Stimulated activated CD8-positive, alpha-beta memory T cell treated with anti-CD3 and anti-CD28 coated beads, Interleukin-4, amount 100 ng/mL, for 1 hour (primary cell): ENCODE results near the gene TPSD1.

Experiments
- DNase-seq, 2 donors: peaks; one replicate each; pipeline ENCODE4 v3.0.0-alpha.2; 2020; ENCODE audit warnings: low read depth in 2 of 2, low spot score in 1 of 2

Gene TPSD1

DNA sequence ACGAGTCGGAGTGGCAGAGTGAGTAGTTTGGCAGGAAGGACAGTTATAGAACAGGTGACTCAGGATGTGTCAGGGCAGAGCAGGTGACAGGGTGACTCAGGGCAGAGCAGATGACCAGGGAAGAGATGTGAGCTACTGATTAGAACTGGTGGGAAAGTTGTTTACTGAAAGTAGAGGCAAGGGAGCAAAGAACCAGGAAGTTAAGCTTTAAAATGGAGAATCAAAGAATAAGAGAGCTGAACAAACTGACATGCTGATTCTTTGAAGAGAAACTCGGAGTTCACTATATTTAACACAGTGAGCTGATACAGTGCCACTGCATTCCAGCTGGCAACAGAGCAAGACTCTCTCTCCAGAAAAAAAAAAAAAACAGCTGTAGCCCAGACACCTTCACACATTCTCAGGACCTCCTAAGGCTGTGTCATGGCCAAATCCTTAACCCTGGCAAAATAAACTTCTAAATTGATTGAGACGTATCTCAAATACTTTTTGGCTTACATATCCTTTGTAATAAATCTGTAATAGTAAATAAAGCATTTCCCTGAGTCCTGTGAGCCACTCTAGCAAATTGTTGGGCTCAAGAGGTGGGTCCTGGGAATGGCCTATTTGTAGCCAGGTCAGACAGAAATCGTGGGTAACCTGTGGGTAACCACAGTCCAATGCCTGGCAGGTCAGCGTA, 41.3 kb downstream of the TPSD1 start:
- DNase-seq: no peak

DNA sequence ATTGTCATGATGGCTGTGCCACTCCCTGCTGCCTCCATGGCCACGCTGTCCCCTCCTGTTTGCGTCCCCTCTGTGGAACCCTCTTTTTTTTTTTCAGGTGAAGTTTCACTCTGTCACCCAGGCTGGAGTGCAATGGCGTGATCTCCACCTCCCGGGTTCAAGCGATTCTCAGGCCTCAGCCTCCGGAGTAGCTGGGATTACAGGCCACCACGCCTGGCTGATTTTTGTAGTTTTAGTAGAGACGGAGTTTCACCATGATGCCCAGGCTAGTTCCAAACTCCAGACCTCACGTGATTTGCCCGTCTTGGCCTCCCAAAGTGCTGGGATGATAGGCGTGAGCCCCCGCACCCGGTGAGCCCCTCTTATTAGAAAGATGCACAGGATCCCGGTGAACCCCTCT, 42.5 kb downstream of the TPSD1 start:
- DNase-seq: no peak

DNA sequence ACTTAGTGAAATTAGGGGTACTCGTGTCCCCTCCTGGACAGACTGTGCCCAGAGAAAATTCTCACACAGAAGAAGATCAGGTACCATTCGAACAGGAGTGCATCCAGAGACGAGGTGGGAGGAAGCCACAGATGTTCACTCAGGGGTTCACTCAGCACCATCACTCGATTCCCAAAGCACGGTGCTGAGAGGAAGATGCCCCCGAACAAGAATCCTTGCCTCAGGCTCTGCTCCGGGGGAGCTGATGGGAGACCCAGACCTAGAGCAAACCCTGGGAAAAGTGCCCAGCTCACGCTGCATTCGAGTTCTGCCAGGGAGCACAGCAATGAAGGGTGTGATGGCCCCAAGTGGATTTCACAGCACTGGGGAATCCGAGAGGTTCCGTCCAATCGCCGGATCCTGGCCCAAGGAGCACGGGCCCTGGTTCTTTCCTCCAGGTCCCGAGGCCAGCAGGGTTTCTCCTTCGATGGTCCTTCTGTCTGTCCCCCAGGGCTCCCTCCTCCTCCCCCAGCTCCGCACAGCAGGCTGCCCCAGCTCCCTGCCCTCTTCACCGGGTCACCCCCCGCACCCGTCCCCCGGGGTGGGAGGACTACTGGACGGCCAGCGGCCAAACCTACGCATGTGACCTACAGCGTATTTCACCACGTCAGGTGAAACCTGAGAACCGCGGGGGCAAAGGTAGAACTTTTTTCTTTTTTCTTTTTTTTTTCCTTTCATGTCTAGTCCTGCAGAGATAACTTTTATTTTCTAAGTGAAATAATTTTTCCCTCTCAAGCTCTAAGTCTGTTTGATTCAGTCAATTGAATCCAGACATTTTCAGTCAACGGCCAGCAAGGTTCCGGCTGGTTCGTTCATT, 43.4 kb downstream of the TPSD1 start:
- DNase-seq: no peak

DNA sequence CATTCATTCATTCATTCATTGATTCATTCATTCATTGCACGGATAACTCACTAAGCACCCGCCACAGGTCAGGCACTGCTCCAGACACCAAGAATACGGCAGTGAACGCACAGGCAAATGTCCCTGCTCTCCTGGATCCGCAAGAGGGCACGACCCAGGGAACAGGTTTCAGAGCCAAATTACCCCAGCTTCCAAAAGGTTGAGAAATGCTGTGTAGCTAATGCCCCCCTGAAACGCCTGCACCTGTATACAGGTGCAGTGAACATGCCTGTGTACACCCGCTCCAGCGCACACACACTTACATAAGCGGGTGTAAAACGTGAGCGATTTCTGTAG, 44.0 kb downstream of the TPSD1 start:
- DNase-seq: no peak

DNA sequence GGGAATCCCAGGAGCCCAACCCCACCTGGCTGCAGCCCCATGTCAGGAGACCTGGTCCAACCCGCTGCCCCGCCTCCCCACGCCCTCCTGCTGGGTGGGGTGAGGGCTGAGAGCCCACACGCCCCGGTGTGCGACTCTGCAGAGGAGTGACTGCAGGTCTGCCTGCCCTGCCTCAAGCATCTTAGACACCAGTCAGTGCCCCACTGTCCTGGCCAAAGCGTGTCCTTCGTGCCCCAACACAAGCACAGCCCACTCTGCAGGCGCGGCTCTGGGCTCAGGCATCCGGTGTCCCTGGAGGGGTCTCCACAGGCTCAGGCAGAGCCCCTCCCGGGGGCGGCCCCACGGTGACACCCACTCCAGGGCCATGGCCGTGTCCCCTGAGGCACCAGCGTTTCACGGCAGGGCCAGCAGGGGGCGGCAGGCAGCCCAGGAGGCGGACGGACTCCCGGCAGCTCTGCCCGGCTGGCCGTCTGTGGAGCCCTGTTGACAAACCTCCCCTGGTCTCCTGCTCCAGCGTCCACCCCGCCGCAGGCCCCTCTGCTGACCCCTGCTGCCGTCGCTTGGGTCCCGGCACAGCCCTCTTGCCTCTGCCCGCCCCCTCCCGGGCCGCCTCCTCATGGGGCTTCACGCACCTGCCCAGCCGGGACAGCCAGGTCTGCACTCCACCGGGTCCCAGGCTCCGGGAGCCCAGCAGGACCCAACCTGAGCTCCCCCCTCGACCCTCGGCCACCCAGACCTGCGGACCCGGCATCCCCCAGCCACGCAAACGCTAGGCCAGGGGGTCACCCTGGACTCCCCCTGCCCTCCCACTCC, 45.0 kb downstream of the TPSD1 start:
- peak; percentile 38 to 58 for DNase-seq

DNA sequence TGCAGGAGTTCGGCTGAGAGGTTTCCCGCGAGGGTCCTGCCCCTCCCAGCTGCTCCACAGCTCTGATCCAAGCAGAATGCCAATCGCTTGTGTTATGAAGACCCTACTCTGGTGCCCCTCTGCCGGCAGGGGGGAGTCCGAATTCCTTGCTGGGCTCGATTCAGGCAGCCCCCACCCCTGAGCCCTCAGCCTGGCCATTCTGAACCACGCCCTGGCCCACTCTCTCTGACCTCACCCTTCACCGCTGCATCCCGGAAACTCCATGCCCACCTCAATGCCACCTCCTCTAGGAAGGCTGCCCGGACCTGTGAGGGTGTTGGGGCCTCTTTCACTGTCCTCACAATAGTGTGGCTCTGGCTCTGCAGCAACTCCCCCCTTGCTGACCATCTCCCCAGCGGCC, 45.7 kb downstream of the TPSD1 start:
- DNase-seq: no peak

DNA sequence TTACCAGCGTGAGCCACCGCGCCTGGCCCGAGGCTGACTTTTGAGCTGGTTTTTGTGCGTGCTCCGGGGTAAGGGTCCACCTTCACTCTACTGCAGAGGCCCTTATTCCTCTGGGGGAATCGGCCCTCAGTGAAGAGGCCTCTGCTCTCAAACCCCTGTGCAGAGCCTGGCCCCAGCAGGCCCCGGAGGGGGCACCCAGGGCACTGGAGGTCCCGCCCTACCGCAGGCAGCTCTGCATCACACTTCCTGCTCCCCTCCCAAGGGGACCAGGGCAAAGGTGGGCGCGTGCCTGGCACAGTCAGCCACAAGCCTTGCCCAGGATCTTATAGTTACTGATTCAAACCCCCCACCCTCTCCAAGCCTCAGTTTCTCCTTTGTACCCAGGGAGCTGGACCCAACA, 50.0 kb downstream of the TPSD1 start:
- no peak for DNase-seq

DNA sequence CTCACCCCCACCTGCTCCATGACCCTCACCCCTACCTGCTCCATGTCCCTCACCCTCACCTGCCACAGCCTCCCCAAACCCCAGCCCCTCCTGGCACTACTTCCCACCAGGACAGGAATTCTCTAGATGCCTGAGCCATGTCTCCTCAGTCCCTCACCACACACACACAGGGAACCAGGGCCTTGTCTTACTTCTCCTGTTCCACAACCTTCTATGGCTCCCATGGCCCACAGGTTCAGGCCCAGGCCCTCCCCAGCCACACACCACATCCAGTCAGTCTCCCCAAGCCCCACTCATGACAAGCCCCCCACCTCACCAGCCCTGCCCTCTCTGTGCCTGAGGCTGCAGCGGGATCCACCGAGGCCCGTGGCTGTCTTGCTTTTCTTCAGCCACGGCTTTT, 50.5 kb downstream of the TPSD1 start:
- no peak for DNase-seq

DNA sequence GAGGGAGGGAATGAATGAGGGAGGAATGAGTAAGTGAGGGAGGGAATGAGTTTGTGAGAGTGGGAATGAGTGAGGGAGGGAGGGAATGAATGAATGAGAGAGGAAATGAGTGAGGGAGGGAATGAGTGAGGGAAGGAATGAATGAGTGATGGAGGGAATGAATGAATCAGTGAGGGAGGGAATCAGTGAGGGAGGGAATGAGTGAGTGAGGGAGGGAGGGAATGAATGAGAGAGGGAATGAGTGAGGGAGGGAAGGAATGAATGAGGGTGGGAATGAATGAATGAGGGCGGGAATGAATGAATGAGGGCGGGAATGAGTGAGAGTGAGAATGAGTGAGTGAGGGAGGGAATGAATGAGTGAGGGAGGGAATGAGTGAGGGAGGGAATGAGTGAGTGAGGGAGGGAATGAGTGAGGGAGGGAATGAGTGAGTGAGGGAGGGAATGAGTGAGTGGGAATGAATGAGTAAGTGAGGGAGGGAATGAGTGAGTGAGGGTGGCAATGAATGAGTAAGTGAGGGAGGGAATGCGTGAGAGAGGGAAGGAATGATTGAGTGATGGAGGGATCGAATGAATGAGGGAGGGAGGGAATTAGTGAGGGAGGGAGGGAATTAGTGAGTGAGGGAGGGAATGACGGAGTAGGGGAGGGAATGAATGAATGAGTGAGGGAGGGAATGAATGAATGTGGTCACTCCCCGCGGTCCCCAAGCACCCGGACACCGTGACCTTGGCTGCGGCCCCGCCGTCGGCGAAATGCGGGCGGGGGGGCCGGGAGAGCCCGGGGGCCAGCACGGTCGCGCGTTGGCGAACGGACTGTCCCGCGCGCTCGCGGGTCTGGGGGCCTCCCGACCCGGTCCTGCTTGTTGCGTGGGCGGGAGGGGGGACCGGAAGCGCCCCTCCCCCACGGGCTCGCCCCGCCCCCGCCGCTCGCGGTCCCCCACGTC, 52.4 kb downstream of the TPSD1 start:
- DNase-seq: no peak
